Vagina (tissue), 2 donors: ENCODE measurements around the gene F10. TPM values are rescaled to one million over a fixed set of nuclear protein-coding genes. Genes with fewer than 3 reads are reported as not detected.

ENCODE experiments used
- DNase-seq, 2 donors: peaks; one replicate each; pipeline ENCODE4 v3.0.0-alpha.2; 2017; ENCODE audit errors: extremely low spot score in 2 of 2
- H3K27ac ChIP-seq: fragments of 200-600 bp; sonication (generic); one replicate; pipeline ENCODE4 v1.5.1; 2019
- H3K27me3 ChIP-seq: fragments of 200-600 bp; sonication (generic); one replicate; pipeline ENCODE4 v1.5.1; 2019
- H3K36me3 ChIP-seq, 2 donors: fragments of 200-600 bp; sonication (generic); one replicate each; pipeline ENCODE4 v1.5.1; 2017 to 2019
- H3K4me1 ChIP-seq: fragments of 200-600 bp; sonication (generic); one replicate; pipeline ENCODE4 v1.5.1; 2019
- H3K4me3 ChIP-seq, 2 donors: fragments of 200-600 bp; sonication (generic); 1 replicate in 1 of 2; 2 replicates in 1 of 2; pipeline ENCODE4 v1.5.1; 2016 to 2019
- H3K9me3 ChIP-seq: fragments of 200-600 bp; sonication (generic); one replicate; pipeline ENCODE4 v1.5.1; 2019
- POLR2A ChIP-seq, 2 donors: fragments of 450-650 bp; IDR thresholded peaks; one replicate each; pipeline ENCODE4 v1.6.1; 2017; ENCODE audit warnings: antibody characterized with exemption in 2 of 2, mild to moderate bottlenecking in 2 of 2, moderate library complexity in 2 of 2
- POLR2AphosphoS5 ChIP-seq, 2 donors: sonication (generic); formaldehyde crosslinking; IDR thresholded peaks; one replicate each; pipeline ENCODE4 v1.9.0; 2017; ENCODE audit warnings: antibody characterized with exemption in 2 of 2, mild to moderate bottlenecking in 2 of 2, low read depth in 1 of 2; ENCODE audit not compliant: insufficient read depth in 1 of 2
- intact Hi-C: fragments of 100-400 bp; cut with DNase I; formaldehyde crosslinking; loops from one replicate; pipeline ENCODE4 v1.15.1; 2023
- total RNA-seq: library from RNA; depleted of rRNA; stranded (reverse); fragments of >200 nt; gene quantifications from one replicate; pipeline ENCODE4 v1.2.3, GENCODE V29; 2016
- TF ChIP-seq, protein P1 (sequence below), 3 experiments: fragments of 450-650 bp in 2 of 3; fragments of 200-600 bp in 1 of 3; sonication (generic) in 1 of 3; IDR thresholded peaks; one replicate each; pipeline ENCODE4 v1.5.1; 2017 to 2019; ENCODE audit warnings: antibody characterized with exemption in 3 of 3, mild to moderate bottlenecking in 2 of 3, moderate library complexity in 2 of 3

F10 gene
- total RNA-seq, 1 donor from 2014 or later: 16.7 TPM

GRCh38 chr13:113112893-113113845 lies 9.4 kb upstream of the F10 start:
- no peaks in the 10 kb centered on the region for H3K27me3 ChIP-seq
- DNase-seq: no peak

DNA sequence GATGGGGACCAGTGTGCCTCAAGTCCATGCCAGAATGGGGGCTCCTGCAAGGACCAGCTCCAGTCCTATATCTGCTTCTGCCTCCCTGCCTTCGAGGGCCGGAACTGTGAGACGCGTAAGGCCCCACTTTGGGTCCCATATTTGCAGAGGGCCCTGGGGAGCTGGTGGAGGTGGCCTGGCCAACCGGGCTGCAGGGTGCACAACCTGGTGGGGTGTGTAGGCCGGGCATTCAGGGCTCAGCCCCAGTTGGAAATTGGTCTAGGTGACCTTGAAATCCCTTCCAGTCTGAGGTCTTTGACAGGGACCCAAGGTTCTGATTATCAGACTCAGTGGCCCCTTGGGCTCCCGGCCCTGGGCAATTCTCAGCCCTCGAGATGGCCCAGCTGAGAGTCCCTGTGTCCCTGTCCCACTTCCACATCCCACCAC lies 8.7 kb upstream of the F10 start:
- no peak overlapping the region for H3K27ac ChIP-seq
- no peaks in the 10 kb centered on the region for H3K36me3 ChIP-seq
- no peaks in the 10 kb centered on the region for H3K9me3 ChIP-seq
- peaks cover 17% of the 10 kb centered on the region for H3K4me1 ChIP-seq
- intact Hi-C loops: no loop called here
- DNase-seq: no peak
- no peak overlapping the region for H3K4me3 ChIP-seq
- H3K27me3 ChIP-seq: no peaks in the 10 kb centered on the region
- TF ChIP-seq POLR2A (IDR thresholded peaks at IDR 0.05) (no peak), POLR2AphosphoS5 (IDR thresholded peaks at IDR 0.05; ENCODE audit: insufficient read depth in 1 of 2, low read depth in 1 of 2) (no peak)
- TF ChIP-seq, protein P1, sequence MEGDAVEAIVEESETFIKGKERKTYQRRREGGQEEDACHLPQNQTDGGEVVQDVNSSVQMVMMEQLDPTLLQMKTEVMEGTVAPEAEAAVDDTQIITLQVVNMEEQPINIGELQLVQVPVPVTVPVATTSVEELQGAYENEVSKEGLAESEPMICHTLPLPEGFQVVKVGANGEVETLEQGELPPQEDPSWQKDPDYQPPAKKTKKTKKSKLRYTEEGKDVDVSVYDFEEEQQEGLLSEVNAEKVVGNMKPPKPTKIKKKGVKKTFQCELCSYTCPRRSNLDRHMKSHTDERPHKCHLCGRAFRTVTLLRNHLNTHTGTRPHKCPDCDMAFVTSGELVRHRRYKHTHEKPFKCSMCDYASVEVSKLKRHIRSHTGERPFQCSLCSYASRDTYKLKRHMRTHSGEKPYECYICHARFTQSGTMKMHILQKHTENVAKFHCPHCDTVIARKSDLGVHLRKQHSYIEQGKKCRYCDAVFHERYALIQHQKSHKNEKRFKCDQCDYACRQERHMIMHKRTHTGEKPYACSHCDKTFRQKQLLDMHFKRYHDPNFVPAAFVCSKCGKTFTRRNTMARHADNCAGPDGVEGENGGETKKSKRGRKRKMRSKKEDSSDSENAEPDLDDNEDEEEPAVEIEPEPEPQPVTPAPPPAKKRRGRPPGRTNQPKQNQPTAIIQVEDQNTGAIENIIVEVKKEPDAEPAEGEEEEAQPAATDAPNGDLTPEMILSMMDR (IDR thresholded peaks at IDR 0.05): no peak

More at GRCh38 chr13:113112893-113113845, 9.4 kb upstream of the F10 start:
- Histone ChIP-seq H3K4me3 (no peak overlapping the region), H3K36me3 (no peaks in the 10 kb centered on the region), H3K9me3 (no peaks in the 10 kb centered on the region), H3K27ac (no peak overlapping the region), H3K4me1 (peaks cover 17% of the 10 kb centered on the region)
- TF ChIP-seq POLR2A (IDR thresholded peaks at IDR 0.05) (no peak), POLR2AphosphoS5 (IDR thresholded peaks at IDR 0.05; ENCODE audit: insufficient read depth in 1 of 2, low read depth in 1 of 2) (no peak)
- TF ChIP-seq, protein P1 (IDR thresholded peaks at IDR 0.05): no peak
- intact Hi-C loops: no loop called here

DNA sequence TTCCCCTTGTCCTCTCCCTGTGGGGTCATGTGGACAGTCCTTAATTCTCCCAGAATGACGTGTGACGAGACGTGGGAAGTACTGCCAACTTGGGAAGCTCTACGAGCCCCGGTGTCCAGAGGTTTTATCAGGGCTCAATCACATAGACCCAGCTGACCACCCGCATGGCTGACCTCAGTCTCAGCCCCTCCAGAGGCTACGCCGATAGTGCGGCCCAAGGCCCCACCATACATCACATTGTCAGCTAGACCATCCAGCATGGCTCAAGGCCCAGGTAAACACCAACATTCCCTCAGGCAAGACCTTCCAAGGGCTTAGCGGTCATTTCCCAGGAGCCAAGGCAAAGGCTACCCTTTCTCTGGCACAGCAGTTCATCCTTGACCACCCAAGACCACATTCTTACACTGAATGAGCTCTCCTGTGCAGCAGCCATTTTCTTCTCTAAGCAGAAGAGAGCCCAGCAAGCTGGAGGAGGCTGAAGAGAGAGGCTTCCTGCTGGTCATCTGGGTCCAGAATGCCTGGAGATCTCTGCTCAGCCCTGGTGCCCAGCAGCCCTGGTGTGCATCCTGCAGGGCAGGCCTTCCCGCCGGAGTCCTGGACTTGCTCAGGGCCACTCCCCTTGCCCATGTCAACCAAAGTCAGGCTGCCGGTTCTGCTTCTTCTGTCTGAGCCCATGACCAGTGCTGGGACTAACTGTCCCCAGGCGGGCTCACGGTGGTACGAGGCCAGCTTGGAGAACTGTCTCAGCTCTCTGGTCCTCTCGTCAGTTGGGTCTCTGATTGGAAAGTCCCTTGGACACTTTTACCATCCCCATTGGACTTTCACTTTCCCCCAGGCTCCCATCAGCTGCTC lies 7.9 kb upstream of the F10 start:
- intact Hi-C loops: no loop called here
- DNase-seq: no peak
- H3K4me1 ChIP-seq: peaks cover 14% of the 10 kb centered on the region
- no peak overlapping the region for H3K27ac ChIP-seq
- H3K36me3 ChIP-seq: no peaks in the 10 kb centered on the region
- no peaks in the 10 kb centered on the region for H3K9me3 ChIP-seq
- no peaks in the 10 kb centered on the region for H3K27me3 ChIP-seq
- H3K4me3 ChIP-seq: no peak overlapping the region
- TF ChIP-seq POLR2A (IDR thresholded peaks at IDR 0.05) (no peak), POLR2AphosphoS5 (IDR thresholded peaks at IDR 0.05; ENCODE audit: insufficient read depth in 1 of 2, low read depth in 1 of 2) (no peak)
- TF ChIP-seq, protein P1 (IDR thresholded peaks at IDR 0.05): no peak

- intact Hi-C loops: no loop called here
- TF ChIP-seq POLR2A (IDR thresholded peaks at IDR 0.05) (no peak), POLR2AphosphoS5 (IDR thresholded peaks at IDR 0.05; ENCODE audit: insufficient read depth in 1 of 2, low read depth in 1 of 2) (no peak)
- TF ChIP-seq, protein P1 (IDR thresholded peaks at IDR 0.05): no peak
- H3K9me3 ChIP-seq: no peaks in the 10 kb centered on the region
- H3K4me3 ChIP-seq: no peak overlapping the region
- H3K27ac ChIP-seq: no peak overlapping the region
- no peaks in the 10 kb centered on the region for H3K27me3 ChIP-seq
- H3K4me1 ChIP-seq: peaks cover 5% of the 10 kb centered on the region
- no peak for DNase-seq
- no peaks in the 10 kb centered on the region for H3K36me3 ChIP-seq
Observed at GRCh38 chr13:113115363-113116205, 7.0 kb upstream of the F10 start.
